HG03354 (cell line): ENCODE measurements around the gene PDZRN4.
"Not testable (repeated sequence)": the region's sequence is repeated elsewhere in the genome, so short reads cannot be mapped to it uniquely, and the experiment has no call there.

Source experiments
- ATAC-seq: cut with Tn5 transposase; IDR thresholded peaks from one replicate; pipeline ENCODE4 v1.9.1; 2021; ENCODE audit warnings: mild to moderate bottlenecking; ENCODE audit not compliant: unreplicated experiment, poor library complexity, severe bottlenecking

Gene PDZRN4

DNA sequence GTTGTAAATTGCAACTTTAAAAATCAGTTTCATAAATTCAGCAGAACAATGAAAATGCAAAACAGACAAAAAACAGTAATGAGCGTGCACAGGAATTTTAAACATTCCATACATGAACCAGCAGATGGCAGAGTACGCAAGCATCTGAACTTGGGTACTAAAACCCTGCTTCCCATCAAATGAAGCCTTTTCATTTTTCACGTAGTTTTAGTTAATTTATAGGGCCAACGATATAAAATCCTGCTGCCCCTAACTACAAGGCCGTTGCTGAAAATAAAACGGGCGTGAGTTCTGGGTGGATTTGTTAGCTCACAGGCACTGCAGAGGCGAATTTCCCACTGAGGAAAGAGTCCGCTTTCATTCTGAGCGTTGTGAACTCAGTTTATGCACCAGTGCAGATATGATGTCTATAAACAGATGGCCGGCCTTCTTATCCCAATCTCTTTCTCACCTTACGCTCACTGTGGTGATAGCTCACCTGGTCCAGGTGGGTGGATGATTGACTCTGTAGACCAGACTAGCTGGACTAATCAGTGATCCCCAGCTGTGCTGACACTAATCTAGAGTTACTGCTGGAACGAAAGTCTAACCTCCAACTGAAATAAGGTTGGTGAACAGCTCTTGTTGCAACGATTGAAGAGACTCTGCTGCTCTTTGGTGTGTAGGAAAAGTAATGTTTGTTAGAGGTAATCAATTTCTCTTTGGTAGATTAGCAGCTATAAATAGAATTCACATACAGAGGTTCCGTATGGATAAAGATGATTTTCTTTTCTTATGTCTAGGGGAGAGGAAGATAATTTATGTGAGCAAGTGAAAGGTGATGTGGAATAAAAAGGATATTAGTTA, 89.2 kb downstream of the PDZRN4 start:
- ATAC-seq: peak; percentile 76

DNA sequence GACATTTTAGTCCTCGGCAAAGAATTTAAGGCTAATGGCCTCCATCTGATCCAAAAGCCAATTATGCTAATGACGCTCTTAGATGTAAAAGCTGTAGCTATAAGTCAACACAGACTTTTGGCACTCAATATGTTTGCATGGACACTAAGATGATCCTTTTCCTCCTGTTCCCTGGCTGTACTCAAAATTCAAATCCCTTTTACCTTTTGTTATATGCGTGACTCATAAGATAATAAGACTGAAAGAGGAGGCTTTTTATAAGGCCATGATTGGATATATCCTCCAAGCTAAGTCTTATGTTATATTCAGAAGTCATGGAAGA, 89.8 kb downstream of the PDZRN4 start:
- no peak for ATAC-seq

DNA sequence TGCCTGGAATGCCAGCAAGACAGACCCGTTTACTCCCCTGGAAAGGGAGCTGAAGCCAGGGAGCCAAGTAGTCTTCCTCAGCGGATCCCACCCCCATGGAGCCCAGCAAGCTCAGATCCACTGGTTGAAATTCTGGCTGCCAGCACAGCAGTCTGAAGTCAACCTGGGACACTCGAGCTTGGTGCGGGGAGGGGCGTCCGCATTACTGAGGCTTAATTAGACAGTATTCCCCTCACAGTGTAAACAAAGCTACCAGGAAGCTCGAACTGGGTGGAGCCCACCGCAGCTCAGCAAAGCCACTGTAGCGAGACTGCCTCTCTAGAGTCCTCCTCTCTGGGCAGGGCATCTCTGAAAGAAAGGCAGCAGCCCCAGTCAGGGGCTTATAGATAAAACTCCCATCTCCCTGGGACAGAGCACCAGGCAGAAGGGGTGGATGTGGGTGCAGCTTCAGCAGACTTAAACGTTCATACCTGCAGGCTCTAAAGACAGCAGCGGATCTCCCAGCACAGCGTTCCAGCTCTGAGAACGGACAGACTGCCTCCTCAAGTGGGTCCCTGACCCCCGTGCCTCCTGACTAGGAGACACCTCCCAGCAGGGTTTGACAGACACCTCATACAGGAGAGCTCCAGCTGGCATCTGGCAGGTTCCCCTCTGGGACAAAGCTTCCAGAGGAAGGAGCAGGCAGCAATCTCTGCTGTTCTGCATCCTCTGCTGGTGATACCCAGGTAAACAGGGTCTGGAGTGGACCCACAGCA, 92.4 kb downstream of the PDZRN4 start:
- ATAC-seq: not testable (repeated sequence)

DNA sequence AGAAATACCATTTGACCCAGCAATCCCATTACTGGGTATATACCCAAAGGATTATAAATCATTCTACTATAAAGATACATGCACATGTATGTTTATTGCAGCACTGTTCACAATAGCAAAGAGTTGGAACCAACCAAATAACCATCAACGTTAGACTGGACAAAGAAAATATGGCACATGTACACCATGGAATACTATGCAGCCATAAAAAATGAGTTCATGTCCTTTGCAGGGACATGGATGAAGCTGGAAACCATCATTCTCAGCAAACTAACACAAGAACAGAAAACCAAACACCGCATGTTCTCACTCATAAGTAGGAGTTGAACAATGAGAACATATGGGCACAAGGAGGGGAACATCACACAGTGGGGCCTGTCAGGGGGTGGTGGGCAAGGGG, 97.3 kb downstream of the PDZRN4 start:
- ATAC-seq: not testable (repeated sequence)

DNA sequence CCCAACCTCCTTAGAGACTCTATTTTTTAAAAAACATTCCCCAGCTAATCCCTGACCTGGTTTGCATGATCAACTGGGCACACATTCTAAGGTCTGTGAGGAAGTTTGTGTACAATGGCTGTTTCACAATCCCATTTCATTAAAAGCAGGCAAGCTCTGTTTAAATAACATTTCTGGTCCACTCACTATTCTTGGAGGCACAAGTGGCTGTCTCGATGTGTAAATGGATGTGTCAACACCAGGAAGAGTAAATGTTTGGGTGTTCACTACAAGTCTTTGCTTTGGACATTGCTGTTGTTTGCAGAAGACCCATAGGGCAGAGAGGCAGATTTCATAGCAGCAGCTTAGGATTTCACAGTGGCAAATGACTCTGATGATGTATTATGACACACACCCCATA, 98.3 kb downstream of the PDZRN4 start:
- no peak for ATAC-seq

DNA sequence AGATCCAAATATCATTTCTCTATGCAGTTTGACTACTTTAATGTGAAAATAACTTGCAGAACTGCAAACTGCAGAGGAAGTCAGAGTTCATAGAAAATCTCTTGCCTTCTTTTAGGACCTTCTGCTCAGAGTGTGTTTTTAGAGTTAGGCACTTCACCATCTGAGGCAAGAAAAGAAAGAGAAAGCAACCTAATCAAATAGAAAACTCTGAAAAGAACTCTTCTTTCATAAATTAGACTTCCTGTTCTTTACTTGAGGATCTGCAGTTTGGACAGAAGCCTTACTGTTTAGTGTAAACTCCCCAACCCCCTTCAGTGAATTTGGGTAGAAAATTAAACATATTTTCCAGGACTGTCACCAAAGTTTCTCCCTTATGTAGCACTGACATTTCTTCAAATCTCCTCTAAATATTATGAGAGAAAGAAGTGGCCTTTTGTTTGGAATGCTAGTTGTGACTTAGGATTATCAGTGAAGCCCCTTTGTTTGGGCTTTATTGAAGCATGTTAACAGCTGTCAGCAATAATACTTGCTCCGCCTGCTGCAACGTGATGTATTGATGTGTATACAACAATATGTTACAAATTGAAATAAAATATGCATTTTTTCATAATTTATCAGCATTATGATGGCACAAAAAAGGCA, 99.5 kb downstream of the PDZRN4 start:
- peak; percentile 66 for ATAC-seq

DNA sequence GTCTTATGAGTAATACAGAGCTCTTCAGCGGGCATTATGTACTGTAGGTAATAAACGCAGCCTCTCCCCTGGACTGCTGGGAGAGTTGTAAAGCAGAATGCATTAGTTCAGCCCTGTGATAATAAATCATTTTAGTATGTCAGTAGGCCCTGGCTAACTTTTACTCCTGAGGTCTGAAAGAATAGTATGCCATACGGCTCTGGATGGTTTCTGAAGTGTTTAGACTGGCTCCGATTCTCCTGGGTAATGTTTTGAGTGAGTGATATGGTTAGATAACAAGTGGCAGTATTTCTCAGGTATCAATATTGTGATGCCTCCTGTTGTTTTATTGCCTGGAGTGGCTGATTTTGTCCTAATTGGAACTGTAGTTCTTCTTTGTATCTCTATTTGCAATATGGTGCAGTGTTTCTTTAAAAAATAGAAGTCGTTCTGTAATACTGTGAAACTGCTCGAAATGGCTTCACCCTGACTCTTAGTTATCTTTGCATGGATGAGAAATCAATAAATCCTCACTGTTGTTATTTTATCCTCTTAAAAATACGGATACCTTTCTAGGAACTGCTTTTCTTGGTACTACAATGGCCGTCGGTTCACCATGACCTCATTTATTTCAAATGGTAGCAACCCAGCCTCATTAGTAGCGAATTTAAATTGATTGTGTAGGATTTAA, 100.2 kb downstream of the PDZRN4 start:
- ATAC-seq: no peak

DNA sequence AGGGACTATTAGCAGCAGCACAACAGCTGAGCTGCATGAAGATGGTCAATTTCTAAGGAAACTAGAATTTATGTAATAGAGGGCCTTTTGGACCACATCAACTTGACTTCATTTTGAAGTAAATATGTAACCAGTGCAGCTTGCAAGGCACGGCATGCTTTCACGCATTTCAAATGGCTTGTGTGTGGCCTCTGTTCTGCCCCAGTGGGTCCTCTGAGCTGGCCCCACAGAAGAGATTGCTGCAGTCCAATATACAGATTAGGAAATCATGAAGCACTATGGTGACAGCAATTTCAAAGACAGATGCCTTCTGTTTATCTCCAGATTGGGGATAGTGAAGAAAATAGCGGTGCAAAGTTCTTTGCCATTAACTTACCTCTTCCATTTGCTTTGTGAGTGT, 101.4 kb downstream of the PDZRN4 start:
- ATAC-seq: no peak

DNA sequence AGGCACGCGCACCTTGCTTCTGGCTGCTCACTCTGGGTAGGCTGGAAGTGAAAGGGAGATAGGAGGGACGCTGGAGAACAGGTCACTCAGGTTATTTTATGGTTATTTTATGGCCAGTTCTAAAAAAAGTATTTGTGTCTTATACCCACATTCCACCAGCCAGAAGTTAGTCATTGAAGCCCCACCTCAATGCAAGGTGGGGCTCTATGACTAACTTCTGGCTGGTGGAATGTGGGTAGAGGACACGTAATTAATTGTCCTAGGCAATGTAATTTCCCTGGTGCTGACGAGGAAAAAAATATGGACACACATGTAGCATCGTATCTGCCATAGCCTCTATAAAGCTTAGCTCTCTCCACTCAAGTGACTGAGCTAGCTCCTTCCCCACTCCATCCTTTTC, 104.9 kb downstream of the PDZRN4 start:
- ATAC-seq: no peak

DNA sequence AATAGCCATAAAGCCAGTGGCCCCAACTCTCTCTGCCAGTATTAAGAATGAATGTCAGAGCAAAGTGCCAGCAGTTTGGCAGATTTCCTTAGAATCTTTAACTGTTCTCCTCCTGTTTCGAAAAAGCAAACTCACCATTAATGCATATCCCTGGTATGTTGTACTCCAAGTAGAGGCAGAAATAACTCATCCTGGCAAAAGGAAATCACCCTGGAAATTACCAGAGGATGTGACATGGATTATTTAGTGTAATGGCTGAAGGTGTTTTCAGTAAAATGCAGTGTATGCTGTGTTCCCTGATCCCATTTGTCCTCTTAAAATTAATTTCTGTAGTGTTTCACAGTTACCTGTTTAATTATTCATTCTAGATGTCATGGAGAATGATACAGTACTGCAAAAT, 105.3 kb downstream of the PDZRN4 start:
- ATAC-seq: no peak

DNA sequence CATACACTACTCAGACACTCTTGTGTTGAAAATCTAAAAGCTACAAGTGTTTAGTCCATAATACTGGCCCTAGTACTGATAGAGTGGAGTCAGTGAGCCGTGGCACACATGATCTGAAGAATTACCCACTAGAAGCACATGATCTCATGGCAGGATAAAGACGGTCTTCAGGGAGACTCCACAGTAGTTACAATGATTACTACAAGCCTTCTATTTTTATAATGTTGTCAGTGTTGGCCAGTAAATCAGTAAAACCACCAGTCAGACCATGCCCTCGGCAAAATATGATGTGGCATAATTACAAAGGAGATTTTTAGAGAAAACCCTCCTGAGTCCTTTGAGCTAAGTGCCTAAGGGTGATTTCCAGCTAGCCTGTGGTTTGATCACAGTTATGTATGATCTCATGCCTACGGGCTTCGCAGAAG, 114.9 kb downstream of the PDZRN4 start:
- no peak for ATAC-seq

DNA sequence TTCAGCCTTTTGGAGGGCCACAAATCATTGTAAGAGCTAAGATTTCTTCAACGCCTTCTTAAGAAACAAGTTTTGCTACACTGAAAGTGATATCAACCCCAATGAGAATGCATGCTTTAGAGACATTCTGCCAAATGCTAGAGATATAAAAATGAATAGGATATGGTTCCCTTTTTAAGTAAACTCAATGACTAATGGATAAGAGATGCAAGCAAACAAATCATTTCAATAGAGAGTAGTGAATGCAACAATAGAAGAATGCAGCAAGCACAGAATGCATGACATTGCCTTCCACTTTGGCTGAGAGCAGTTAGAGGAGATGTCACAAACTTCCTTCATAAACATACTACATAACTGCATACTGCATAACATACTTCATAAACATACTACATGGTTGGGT, 116.4 kb downstream of the PDZRN4 start:
- ATAC-seq: no peak

DNA sequence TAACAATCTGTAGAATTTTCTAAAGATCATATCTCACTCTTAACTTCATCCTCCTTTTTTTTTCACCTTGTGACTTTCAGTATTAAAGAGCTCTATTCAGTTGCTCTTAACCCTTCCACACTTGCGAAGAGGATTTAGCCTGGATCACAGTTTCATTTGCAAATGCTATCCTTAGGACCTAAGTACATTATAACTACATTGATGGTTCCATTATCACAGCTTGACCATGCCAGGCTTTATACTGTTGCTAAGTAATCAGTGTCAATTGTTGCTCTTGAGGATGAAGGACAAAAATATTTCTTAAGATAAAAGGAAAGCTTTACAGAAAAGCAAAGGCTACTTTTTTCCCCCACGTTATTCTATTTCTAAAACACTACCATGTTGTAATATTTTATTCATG, 122.2 kb downstream of the PDZRN4 start:
- ATAC-seq: no peak

DNA sequence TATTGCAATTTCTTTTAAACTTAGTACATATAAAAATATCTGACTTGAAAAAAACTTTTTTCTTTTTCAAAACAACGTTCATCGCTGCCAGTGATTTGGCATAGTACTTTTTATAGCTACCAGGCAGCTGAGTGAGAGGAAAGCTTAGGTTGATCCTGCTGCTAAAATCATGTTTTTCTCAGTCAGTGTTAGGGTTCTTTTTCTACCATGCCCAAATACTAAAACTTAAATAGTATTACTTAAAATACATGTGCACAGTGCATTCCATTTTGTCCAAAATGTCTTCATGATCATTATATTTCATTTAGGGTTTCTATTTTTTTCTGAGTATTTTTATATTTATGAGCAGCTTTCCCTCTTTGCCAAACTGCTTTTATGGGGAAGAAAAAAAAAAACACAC, 123.8 kb downstream of the PDZRN4 start:
- no peak for ATAC-seq

DNA sequence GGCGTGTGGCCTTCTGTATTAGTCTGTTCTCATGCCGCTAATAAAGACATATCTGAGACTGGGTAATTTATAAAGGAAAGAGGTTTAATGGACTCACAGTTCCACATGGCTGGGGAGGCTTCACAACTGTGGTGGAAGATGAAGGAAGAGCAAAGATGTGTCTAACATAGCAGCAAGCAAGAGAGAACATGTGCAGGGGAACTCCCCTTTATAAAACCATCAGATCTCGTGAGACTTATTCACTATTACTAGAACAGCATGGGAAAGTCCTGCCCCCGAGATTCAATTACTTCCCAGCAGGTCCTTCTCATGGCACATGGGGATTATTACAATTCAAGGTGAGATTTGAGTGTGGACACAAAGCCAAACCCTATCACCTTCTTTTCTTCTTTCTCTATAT, 124.3 kb downstream of the PDZRN4 start:
- not testable (repeated sequence) for ATAC-seq

DNA sequence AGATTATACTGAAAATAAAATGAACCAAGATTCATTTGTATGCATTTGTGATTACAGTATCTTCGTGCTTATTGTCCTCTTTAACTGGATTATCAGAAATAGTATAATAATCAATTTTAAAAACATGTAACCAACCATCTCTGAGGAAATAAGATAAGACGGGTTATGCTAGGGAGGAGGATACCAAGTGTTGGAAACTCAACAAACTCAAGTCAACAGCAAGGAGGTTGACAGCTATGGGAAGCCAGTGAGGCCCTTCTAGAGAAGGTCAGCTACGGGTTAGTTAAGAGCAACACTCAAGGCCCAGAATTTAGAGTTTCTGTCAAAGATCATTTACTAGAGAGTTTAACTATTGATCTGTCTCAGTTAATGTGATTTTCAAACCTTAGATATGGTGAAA, 137.2 kb downstream of the PDZRN4 start:
- no peak for ATAC-seq

DNA sequence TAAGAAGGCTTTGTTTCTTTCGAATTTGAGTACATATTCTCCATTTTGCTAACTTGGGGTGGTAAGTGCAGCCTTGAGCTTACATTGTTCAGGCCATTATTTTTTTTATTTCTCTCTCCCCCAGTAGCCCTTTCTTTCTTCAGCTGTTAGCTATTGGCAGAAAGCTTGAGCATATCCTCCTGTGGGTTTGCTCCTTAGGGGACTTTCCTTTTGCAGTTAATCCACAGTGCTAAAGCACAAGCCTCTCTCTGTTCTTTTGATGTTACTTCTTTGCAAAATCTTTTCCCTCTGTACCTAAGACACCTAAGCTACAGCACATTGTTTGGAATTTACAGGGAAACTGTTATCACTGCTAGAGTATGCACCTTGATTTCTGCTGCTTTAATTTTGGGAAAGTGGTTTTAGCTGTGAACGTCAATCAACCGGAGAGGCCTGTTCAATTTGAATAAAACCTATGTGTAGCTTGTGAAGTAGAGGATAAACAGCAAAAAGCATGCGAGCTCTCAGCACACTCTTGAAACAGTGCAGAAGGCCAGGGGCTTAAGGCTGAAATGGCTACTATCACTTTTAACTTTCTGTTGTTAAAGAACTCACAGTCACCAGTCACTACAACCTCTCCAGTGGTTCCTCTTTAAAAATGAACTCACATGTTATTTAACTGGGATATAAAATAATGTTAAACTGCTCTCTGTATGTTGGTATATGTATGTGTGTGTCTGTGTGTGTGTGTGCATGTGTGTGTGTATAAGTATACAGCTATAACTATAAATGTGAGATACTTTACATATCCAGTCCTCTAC, 139.2 kb downstream of the PDZRN4 start:
- ATAC-seq: no peak

DNA sequence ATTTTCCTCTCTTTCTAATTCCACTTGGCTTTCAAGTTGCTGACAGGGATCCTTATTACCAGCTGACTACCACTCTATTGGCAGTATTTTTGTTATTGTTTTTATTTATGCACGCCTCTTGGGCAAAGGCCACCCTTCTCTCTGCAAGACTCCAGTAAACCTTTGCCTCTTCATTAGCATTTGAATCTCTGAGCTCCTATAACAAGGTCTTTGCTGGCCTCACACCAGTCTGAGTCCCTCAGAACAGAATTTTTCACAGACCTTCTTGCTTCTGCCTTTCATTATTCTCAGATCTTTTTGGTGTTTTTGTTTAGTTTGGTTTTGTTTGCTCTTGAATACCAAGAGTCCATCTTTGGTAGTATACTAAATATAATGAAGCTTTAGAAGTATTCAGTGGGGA, 145.9 kb downstream of the PDZRN4 start:
- no peak for ATAC-seq

DNA sequence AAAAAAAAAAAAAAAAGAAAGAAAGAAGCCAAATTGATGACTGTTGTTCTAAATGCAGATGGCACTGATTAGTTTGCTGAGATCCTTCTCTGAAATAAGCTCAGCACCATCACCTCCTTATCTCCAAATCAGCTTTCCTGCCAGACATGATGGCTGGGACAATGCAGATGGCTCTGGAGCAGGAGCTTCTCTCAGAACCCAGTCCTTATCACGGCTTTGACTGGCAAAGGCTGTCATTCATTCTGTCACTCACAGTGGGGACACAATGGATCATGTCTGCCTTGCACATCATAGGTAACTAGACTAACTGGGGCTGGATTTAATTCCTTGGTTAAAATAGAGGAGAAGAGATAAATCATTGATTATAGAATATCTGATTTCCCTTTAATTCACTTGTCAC, 146.3 kb downstream of the PDZRN4 start:
- no peak for ATAC-seq
